HEK293 (cell line): ENCODE results near the gene SERTAD1.

Source experiments
- CTCF ChIA-PET: fragments of 350-600 bp; formaldehyde crosslinking; extraction: SDS; loops from one replicate; lab custom pipeline; 2021; ENCODE audit warnings: antibody characterized with exemption; lab: Yijun Ruan, JAX
- POLR2A ChIA-PET: fragments of 300-600 bp; formaldehyde crosslinking; extraction: SDS; loops from one replicate; lab custom pipeline; 2020; ENCODE audit warnings: antibody characterized with exemption, inconsistent platforms; lab: Yijun Ruan, JAX
- H3K27ac ChIP-seq: fragments of 200-500 bp; sonication (Bioruptor generic); 2 replicates; pipeline ENCODE4 v1.5.1; 2014; ENCODE audit warnings: low read depth, low read length, control low read depth, inconsistent platforms; ENCODE audit errors: extremely low read depth
- H3K36me3 ChIP-seq, 2 experiments: fragments of 200-500 bp in 1 of 2; sonication (Bioruptor generic) in 1 of 2; 1 replicate in 1 of 2; 2 replicates in 1 of 2; pipeline ENCODE4 v1.5.1; 2014 to 2017; ENCODE audit warnings: inconsistent platforms in 2 of 2, low read length in 2 of 2; ENCODE audit not compliant: control insufficient read depth in 2 of 2, insufficient read depth in 1 of 2
- H3K4me1 ChIP-seq: fragments of 200-500 bp; sonication (Bioruptor generic); 2 replicates; pipeline ENCODE4 v1.5.1; 2014; ENCODE audit warnings: mild to moderate bottlenecking, low read length, inconsistent platforms; ENCODE audit not compliant: control insufficient read depth, insufficient read depth
- H3K4me3 ChIP-seq: 2 replicates; pipeline ENCODE4 v1.5.1; 2011; ENCODE audit warnings: low read depth, mild to moderate bottlenecking, control low read depth, low read length, moderate library complexity
- H3K9me3 ChIP-seq: fragments of 200-500 bp; sonication (Bioruptor generic); 2 replicates; pipeline ENCODE4 v1.5.1; 2014; ENCODE audit warnings: low read depth, low read length, inconsistent platforms; ENCODE audit not compliant: control insufficient read depth, insufficient read depth
- GFI1B ChIP-seq: fragments of 450-650 bp; formaldehyde crosslinking; IDR thresholded peaks from 2 replicates; pipeline ENCODE4 v1.5.1; 2016; ENCODE audit warnings: missing biosample characterization, missing genetic modification characterization
- IKZF3 ChIP-seq: fragments of 450-650 bp; IDR thresholded peaks from 2 replicates; pipeline ENCODE4 v1.5.0; 2018; ENCODE audit warnings: missing biosample characterization, mild to moderate bottlenecking, missing genetic modification characterization, moderate library complexity
- MEIS1 ChIP-seq: sonication (generic); formaldehyde crosslinking; IDR thresholded peaks from 2 replicates; pipeline ENCODE4 v1.8.1; 2022; ENCODE audit warnings: missing genetic modification reagents, mild to moderate bottlenecking, borderline replicate concordance
- MZF1 ChIP-seq: fragments of 450-650 bp; formaldehyde crosslinking; IDR thresholded peaks from 2 replicates; pipeline ENCODE4 v1.5.1; 2017; ENCODE audit warnings: missing biosample characterization, missing genetic modification characterization, borderline replicate concordance
- OSR2 ChIP-seq: fragments of 450-650 bp; formaldehyde crosslinking; IDR thresholded peaks from 2 replicates; pipeline ENCODE4 v1.5.1; 2016; ENCODE audit warnings: missing biosample characterization, missing genetic modification characterization
- PRDM1 ChIP-seq: fragments of 450-650 bp; formaldehyde crosslinking; IDR thresholded peaks from 2 replicates; pipeline ENCODE4; 2016; ENCODE audit warnings: missing biosample characterization, missing genetic modification characterization
- REPIN1 ChIP-seq: fragments of 450-650 bp; formaldehyde crosslinking; IDR thresholded peaks from 2 replicates; pipeline ENCODE4 v1.5.1; 2017; ENCODE audit warnings: missing biosample characterization, missing genetic modification characterization, low read depth
- SP7 ChIP-seq: fragments of 450-650 bp; formaldehyde crosslinking; IDR thresholded peaks from 2 replicates; pipeline ENCODE4 v1.5.1; 2016; ENCODE audit warnings: missing biosample characterization, missing genetic modification characterization
- ZBTB17 ChIP-seq: fragments of 450-650 bp; formaldehyde crosslinking; IDR thresholded peaks from 2 replicates; pipeline ENCODE4 v1.5.1; 2016; ENCODE audit warnings: missing biosample characterization, missing genetic modification characterization
- ZBTB20 ChIP-seq: fragments of 450-650 bp; formaldehyde crosslinking; IDR thresholded peaks from 2 replicates; pipeline ENCODE4 v1.5.1; 2016; ENCODE audit warnings: missing biosample characterization, missing genetic modification characterization
- ZBTB48 ChIP-seq: fragments of 450-650 bp; formaldehyde crosslinking; IDR thresholded peaks from 2 replicates; pipeline ENCODE4 v1.5.1; 2016; ENCODE audit warnings: missing biosample characterization, missing genetic modification characterization
- ZFHX2 ChIP-seq: fragments of 450-650 bp; formaldehyde crosslinking; conservative IDR thresholded peaks from 2 replicates; pipeline ENCODE4 v1.5.1; 2016; ENCODE audit warnings: missing biosample characterization, missing genetic modification characterization
- ZFP37 ChIP-seq: fragments of 450-650 bp; formaldehyde crosslinking; IDR thresholded peaks from 2 replicates; pipeline ENCODE4 v1.5.1; 2016; ENCODE audit warnings: missing biosample characterization, missing genetic modification characterization
- ZFP69B ChIP-seq: fragments of 450-650 bp; formaldehyde crosslinking; IDR thresholded peaks from 2 replicates; pipeline ENCODE4 v1.5.1; 2016; ENCODE audit warnings: missing biosample characterization, missing genetic modification characterization
- ZNF121 ChIP-seq: fragments of 450-650 bp; formaldehyde crosslinking; IDR thresholded peaks from 2 replicates; pipeline ENCODE4 v1.5.1; 2016; ENCODE audit warnings: missing biosample characterization, missing genetic modification characterization
- ZNF155 ChIP-seq: fragments of 450-650 bp; formaldehyde crosslinking; IDR thresholded peaks from 2 replicates; pipeline ENCODE4 v1.5.1; 2016; ENCODE audit warnings: missing biosample characterization, missing genetic modification characterization
- ZNF184 ChIP-seq: fragments of 450-650 bp; IDR thresholded peaks from 2 replicates; pipeline ENCODE4 v1.5.1; 2018; ENCODE audit warnings: missing biosample characterization, mild to moderate bottlenecking, missing genetic modification characterization
- ZNF335 ChIP-seq: fragments of 450-650 bp; formaldehyde crosslinking; conservative IDR thresholded peaks from 2 replicates; pipeline ENCODE4 v1.5.1; 2016; ENCODE audit warnings: missing biosample characterization, missing genetic modification characterization
- ZNF37A ChIP-seq: fragments of 450-650 bp; IDR thresholded peaks from 2 replicates; pipeline ENCODE4 v1.5.1; 2018; ENCODE audit warnings: missing biosample characterization, missing genetic modification characterization
- ZNF394 ChIP-seq: fragments of 450-650 bp; formaldehyde crosslinking; IDR thresholded peaks from 2 replicates; pipeline ENCODE4 v1.5.1; 2016; ENCODE audit warnings: missing biosample characterization, missing genetic modification characterization, mild to moderate bottlenecking, moderate library complexity, borderline replicate concordance
- ZNF501 ChIP-seq: fragments of 450-650 bp; formaldehyde crosslinking; IDR thresholded peaks from 2 replicates; pipeline ENCODE4 v1.5.1; 2016; ENCODE audit warnings: missing biosample characterization, missing genetic modification characterization
- ZNF555 ChIP-seq: fragments of 450-650 bp; formaldehyde crosslinking; conservative IDR thresholded peaks from 2 replicates; pipeline ENCODE4 v1.5.1; 2017; ENCODE audit warnings: missing biosample characterization, mild to moderate bottlenecking, missing genetic modification characterization, inconsistent platforms
- ZNF600 ChIP-seq: fragments of 450-650 bp; formaldehyde crosslinking; IDR thresholded peaks from 2 replicates; pipeline ENCODE4 v1.5.1; 2016; ENCODE audit warnings: missing biosample characterization, missing genetic modification characterization
- ZNF623 ChIP-seq: fragments of 450-650 bp; formaldehyde crosslinking; IDR thresholded peaks from 2 replicates; pipeline ENCODE4 v1.5.1; 2016; ENCODE audit warnings: missing biosample characterization, missing genetic modification characterization
- ZNF660 ChIP-seq: fragments of 450-650 bp; IDR thresholded peaks from 2 replicates; pipeline ENCODE4 v1.5.1; 2018; ENCODE audit warnings: missing biosample characterization, mild to moderate bottlenecking, missing genetic modification characterization
- ZNF664 ChIP-seq: fragments of 450-650 bp; formaldehyde crosslinking; IDR thresholded peaks from 2 replicates; pipeline ENCODE4 v1.5.1; 2016; ENCODE audit warnings: missing biosample characterization, missing genetic modification characterization
- ZNF701 ChIP-seq: fragments of 450-650 bp; formaldehyde crosslinking; IDR thresholded peaks from 2 replicates; pipeline ENCODE4 v1.5.1; 2016; ENCODE audit warnings: missing biosample characterization, missing genetic modification characterization
- ZSCAN30 ChIP-seq: fragments of 450-650 bp; IDR thresholded peaks from 2 replicates; pipeline ENCODE4 v1.5.1; 2018; ENCODE audit warnings: missing biosample characterization, mild to moderate bottlenecking, missing genetic modification characterization, moderate library complexity
- TF ChIP-seq, protein P1 (sequence below): fragments of 450-650 bp; formaldehyde crosslinking; conservative IDR thresholded peaks from 2 replicates; pipeline ENCODE4 v1.5.1; 2016; ENCODE audit warnings: low read depth, missing biosample characterization, missing genetic modification characterization
- TF ChIP-seq, protein P2 (sequence below): fragments of 450-650 bp; formaldehyde crosslinking; IDR thresholded peaks from 2 replicates; pipeline ENCODE4 v1.5.1; 2017; ENCODE audit warnings: missing biosample characterization, missing genetic modification characterization

SERTAD1 gene

DNA sequence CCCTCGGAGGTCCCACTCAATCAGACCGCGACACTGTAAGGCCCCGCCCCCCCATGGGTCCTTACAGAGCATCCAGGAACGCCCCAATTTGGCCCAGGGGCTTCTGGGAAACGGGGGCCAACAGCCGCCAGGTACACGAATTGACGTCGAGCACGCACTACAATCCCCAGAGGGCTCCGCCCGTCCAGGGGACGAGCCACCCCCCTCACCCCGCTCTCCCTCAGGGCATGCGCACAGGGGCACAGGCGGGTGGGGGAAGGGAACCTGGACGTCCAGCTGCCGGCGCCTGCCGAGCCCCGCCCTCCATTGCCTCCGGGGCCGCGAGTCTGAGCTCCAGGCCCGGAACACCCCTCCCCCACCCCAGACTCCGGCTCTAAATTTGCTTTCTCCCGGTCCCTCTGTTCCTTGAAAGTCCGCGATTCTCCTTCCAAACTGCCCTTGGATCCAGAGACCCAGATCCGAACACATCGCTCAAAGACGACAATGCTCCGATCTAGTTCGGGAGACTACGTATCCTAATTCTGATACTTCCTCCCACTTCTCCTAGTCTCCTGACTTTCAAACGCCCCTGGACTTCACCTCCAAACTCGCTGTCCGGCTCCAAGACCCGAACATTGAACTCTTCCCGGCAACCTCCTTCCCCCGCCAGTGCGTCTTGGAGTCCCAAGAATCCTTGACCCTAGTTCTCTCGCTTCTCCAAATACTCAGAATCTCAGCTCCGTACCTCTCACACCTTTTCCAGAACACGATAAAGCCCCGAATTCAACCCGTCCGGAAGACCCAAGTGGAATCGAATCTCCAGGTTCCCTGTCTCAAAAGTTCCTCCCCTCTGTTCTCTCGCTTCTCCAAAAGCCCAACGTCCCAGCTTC lies 17.6 kb upstream of the SERTAD1 start (continued):
- TF ChIP-seq, protein P1, sequence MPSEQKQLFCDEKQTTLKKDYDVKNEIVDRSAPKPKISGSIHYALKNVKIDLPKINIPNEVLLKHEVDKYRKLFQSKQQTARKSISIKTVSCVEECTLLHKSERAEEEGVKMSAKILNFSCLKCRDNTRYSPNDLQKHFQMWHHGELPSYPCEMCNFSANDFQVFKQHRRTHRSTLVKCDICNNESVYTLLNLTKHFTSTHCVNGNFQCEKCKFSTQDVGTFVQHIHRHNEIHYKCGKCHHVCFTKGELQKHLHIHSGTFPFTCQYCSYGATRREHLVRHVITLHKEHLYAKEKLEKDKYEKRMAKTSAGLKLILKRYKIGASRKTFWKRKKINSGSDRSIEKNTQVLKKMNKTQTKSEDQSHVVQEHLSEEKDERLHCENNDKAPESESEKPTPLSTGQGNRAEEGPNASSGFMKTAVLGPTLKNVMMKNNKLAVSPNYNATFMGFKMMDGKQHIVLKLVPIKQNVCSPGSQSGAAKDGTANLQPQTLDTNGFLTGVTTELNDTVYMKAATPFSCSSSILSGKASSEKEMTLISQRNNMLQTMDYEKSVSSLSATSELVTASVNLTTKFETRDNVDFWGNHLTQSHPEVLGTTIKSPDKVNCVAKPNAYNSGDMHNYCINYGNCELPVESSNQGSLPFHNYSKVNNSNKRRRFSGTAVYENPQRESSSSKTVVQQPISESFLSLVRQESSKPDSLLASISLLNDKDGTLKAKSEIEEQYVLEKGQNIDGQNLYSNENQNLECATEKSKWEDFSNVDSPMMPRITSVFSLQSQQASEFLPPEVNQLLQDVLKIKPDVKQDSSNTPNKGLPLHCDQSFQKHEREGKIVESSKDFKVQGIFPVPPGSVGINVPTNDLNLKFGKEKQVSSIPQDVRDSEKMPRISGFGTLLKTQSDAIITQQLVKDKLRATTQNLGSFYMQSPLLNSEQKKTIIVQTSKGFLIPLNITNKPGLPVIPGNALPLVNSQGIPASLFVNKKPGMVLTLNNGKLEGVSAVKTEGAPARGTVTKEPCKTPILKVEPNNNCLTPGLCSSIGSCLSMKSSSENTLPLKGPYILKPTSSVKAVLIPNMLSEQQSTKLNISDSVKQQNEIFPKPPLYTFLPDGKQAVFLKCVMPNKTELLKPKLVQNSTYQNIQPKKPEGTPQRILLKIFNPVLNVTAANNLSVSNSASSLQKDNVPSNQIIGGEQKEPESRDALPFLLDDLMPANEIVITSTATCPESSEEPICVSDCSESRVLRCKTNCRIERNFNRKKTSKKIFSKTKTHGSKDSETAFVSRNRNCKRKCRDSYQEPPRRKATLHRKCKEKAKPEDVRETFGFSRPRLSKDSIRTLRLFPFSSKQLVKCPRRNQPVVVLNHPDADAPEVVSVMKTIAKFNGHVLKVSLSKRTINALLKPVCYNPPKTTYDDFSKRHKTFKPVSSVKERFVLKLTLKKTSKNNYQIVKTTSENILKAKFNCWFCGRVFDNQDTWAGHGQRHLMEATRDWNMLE (tag by site-specific recombination): peak; percentile 54; the same call in 1 of the 2 replicates

DNA sequence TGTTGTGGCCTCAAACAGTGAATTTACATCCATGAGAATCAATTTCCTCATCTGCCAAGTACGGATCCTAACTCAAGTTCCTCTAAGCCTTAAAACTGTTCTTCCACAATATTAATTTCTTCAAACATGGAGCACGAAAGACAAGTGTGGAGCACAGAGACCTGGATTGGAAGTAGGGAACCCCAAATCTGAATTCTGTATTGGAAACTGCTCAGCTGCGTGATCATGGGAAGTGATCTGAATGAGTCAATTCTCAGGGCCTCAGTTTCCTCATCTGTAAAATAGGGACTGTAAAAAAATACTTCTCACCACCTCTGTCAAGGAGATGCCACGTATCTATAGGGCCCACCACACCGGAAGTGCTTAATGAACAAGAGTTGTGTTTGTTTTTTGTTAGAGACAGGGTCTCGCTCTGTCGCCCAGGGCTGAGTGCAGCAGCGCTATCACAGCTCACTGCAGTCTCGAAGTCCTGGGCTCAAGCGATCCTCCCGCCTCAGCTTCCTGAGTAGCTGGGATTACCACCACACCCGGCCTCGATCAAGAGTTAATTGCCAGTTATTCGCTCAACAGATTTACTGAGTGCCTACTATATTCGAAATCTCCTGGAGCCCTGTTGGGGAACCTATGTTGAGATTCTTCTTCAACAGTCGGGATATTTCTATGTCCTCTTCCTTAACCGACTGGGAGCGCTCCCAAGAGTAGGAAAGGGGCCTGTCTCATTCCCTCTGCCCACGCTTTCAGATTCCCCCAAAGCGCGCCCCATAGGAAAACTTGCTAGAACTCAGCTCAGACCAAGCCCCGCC lies 16.7 kb upstream of the SERTAD1 start:
- peak overlapping the region; percentile 76 for H3K27ac ChIP-seq
- no peaks in the 10 kb centered on the region for H3K9me3 ChIP-seq
- peaks cover 14% of the 10 kb centered on the region for H3K4me1 ChIP-seq
- H3K36me3 ChIP-seq: peaks cover 20 to 21% of the 10 kb centered on the region in 2 experiments
- CTCF ChIA-PET: interaction anchor here (0.6 to 4.8 kb wide), 12 partner anchors 10 to 202 kb away, joined by 3 to 39 read pairs (median 6); partner anchors contain the start of genes BLVRB and SERTAD1
- H3K4me3 ChIP-seq: peak overlapping the region; percentile 29
- POLR2A ChIA-PET: interaction anchor here (0.6 to 17.1 kb wide), 31 partner anchors 10 to 1007 kb away, joined by 3 to 428 read pairs (median 4); partner anchors contain the start of genes AKT2, BLVRB, C19orf47 and EGLN2
- TF ChIP-seq ZFHX2 (tag by site-specific recombination): peak; percentile 77
- peak; percentile 70 for TF ChIP-seq ZFP69B (tag by site-specific recombination)
- peak; percentile 89 for TF ChIP-seq IKZF3
- peak; percentile 91 for TF ChIP-seq OSR2
- TF ChIP-seq PRDM1 (tag by site-specific recombination): peak; percentile 42
- 0 out of 2 replicates have a peak, but pooled peaks have one; percentile 40 for TF ChIP-seq ZBTB48
- TF ChIP-seq ZNF664 (tag by site-specific recombination): peak; percentile 100
- peak; percentile 34 for TF ChIP-seq ZNF600 (tag by site-specific recombination)
- TF ChIP-seq MZF1 (tag by site-specific recombination): peak; percentile 90
- no peak for TF ChIP-seq ZNF37A (tag by site-specific recombination)
- TF ChIP-seq, protein P2, sequence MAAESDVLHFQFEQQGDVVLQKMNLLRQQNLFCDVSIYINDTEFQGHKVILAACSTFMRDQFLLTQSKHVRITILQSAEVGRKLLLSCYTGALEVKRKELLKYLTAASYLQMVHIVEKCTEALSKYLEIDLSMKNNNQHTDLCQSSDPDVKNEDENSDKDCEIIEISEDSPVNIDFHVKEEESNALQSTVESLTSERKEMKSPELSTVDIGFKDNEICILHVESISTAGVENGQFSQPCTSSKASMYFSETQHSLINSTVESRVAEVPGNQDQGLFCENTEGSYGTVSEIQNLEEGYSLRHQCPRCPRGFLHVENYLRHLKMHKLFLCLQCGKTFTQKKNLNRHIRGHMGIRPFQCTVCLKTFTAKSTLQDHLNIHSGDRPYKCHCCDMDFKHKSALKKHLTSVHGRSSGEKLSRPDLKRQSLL (tag by site-specific recombination): 0 out of 2 replicates have a peak, but pooled peaks have one; percentile 25
- TF ChIP-seq ZNF335 (tag by site-specific recombination): peak; percentile 49; the same call in 1 of the 2 replicates
- peak; percentile 84 for TF ChIP-seq ZSCAN30
- TF ChIP-seq ZNF660 (tag by site-specific recombination): peak; percentile 86
- peak; percentile 55; the same call in 1 of the 2 replicates for TF ChIP-seq ZFP37 (tag by site-specific recombination)
- peak; percentile 55 for TF ChIP-seq SP7 (tag by site-specific recombination)
- TF ChIP-seq MEIS1: no peak
- peak; percentile 21; the same call in 1 of the 2 replicates for TF ChIP-seq ZNF623
- no peak for TF ChIP-seq ZNF555 (tag by site-specific recombination)
- TF ChIP-seq GFI1B (tag by site-specific recombination): peak; percentile 72
- peak; percentile 86 for TF ChIP-seq ZNF394 (tag by site-specific recombination)
- no peak for TF ChIP-seq ZNF701 (tag by site-specific recombination)
- TF ChIP-seq ZNF121 (tag by site-specific recombination): peak; percentile 63; the same call in 1 of the 2 replicates
- TF ChIP-seq ZBTB20 (tag by site-specific recombination): peak; percentile 98
- 0 out of 2 replicates have a peak, but pooled peaks have one; percentile 79 for TF ChIP-seq REPIN1 (tag by site-specific recombination)
- TF ChIP-seq ZNF501 (tag by site-specific recombination): peak; percentile 12; the same call in 1 of the 2 replicates
- TF ChIP-seq ZNF155 (tag by site-specific recombination): no peak
- peak; percentile 83 for TF ChIP-seq ZBTB17 (tag by site-specific recombination)
- peak; percentile 12; the same call in 1 of the 2 replicates for TF ChIP-seq ZNF184 (tag by site-specific recombination)
